Measurements from ENCODE around the gene CFAP221.

CFAP221 gene

DNA sequence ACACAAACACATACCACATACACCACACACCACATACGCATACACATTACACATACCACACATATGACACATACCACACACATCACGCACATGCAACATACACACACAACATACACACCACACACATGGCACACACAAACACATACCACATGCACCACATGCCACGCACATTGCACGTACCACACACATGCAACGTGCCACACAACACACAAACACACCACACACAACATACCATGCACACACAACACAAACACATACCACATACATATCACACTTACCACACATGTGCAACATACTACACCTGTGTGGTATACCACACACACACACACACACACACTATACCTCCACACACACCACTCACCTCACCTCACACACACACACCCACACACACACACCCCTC is 149.7 kb downstream of the CFAP221 start:
- no peak overlapping the region for H3K4me3 ChIP-seq (ENCODE audit: low read length)
- TF ChIP-seq ZNF274 (IDR thresholded peaks at IDR 0.05; ENCODE audit: low read depth, low read length): no peak

DNA sequence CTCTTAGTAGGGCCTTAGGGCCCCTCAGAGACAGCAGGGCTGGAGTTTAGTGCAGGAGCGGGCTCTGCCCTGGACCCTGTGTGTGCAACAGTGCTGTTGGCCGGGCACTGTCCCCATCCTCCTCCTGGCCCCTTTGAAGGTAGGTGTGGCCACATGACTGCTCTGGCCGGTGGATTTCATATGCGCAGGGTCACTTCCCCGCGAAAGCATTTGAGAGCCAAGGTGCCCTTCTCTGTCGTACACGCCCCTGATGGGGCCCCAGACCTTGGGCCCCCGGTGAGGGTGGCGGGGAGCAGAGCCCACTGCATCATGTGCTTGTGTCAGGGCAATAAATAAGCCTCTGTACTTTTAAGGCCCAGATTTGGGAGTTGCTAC is 150.2 kb downstream of the CFAP221 start:
- no peak for TF ChIP-seq ZNF274 (IDR thresholded peaks at IDR 0.05; ENCODE audit: low read depth, low read length)

DNA sequence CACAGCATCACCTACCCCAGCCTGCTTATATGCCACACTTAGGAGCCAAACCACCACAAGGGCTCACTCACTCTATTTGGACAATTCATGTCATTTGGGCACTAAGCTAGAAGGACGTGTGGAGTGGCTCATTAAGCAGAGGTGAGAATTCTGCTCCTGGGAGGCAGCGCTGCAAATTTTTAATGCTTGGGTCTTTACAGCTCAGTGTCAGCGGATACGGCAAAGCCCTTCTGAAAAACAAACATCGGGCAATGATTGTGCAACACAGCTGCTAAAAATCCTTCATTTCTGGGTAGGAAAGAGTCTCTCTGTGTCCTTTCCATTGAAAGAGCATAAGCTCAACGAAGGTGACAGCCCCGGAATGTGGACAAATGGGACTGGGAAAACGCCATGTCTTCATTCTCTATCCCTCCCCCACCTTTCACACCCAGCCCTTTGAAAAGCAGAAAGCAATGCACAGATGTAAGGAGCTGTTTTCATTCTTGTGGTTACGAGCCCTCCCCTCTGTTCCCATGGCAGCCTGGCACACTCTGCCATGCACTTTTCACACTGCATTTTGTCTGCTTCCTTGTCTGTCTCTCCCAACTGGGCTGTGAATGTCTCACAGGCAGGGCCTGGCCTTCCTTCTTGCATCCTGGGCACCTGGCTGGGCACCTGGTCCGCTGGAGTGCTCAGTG is 150.7 kb downstream of the CFAP221 start:
- TF ChIP-seq ZNF274 (IDR thresholded peaks at IDR 0.05; ENCODE audit: low read depth, low read length): no peak
- H3K4me3 ChIP-seq (ENCODE audit: low read length): no peak overlapping the region

More for the DNA sequence above, 150.2 kb downstream of the CFAP221 start:
- no peak overlapping the region for H3K4me3 ChIP-seq (ENCODE audit: low read length)

GRCh38 chr2:119696005-119696404 is 151.8 kb downstream of the CFAP221 start:
- no peak for TF ChIP-seq ZNF274 (IDR thresholded peaks at IDR 0.05; ENCODE audit: low read depth, low read length)
- no peak overlapping the region for H3K4me3 ChIP-seq (ENCODE audit: low read length)

- TF ChIP-seq ZNF274 (IDR thresholded peaks at IDR 0.05; ENCODE audit: low read depth, low read length): no peak
- H3K4me3 ChIP-seq (ENCODE audit: low read length): no peak overlapping the region
Measured at GRCh38 chr2:119696494-119697030, 152.3 kb downstream of the CFAP221 start.

- no peak overlapping the region for H3K4me3 ChIP-seq (ENCODE audit: low read length)
- TF ChIP-seq ZNF274 (IDR thresholded peaks at IDR 0.05; ENCODE audit: low read depth, low read length): no peak
Measured at GRCh38 chr2:119697290-119698020, 153.2 kb downstream of the CFAP221 start.

GRCh38 chr2:119698246-119698645 is 154.0 kb downstream of the CFAP221 start:
- H3K4me3 ChIP-seq (ENCODE audit: low read length): no peak overlapping the region
- no peak for TF ChIP-seq ZNF274 (IDR thresholded peaks at IDR 0.05; ENCODE audit: low read depth, low read length)

DNA sequence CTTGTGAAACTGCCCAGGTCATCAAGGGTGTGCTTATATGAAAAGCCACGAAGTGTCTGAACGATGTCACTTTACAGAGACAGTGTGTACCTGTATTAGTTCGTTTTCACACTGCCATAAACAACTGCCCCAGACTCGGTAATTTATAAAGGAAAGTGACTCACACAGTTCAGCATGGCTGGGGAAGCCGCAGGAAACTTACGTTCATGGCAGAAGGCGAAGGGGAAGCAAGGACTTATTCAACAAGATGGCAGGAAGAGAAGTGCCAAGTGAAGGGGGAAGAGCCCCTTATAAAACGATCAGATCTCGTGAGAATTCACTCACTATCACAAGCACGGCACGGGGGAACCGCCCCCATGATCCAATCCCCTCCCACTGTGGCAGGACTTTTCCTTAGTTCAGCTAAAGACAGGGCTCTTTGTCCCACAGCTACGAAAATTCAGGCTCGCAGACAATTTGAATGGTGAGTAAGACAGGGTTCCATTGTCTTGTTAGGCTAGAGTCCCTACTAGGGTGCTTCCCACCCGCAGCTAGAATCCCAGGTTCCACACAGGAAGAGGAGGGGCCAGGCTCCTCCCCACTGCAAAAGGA is 154.9 kb downstream of the CFAP221 start:
- TF ChIP-seq ZNF274 (IDR thresholded peaks at IDR 0.05; ENCODE audit: low read depth, low read length): no peak
- no peak overlapping the region for H3K4me3 ChIP-seq (ENCODE audit: low read length)

GRCh38 chr2:119700866-119701265 is 156.6 kb downstream of the CFAP221 start:
- H3K4me3 ChIP-seq (ENCODE audit: low read length): no peak overlapping the region
- no peak for TF ChIP-seq ZNF274 (IDR thresholded peaks at IDR 0.05; ENCODE audit: low read depth, low read length)

DNA sequence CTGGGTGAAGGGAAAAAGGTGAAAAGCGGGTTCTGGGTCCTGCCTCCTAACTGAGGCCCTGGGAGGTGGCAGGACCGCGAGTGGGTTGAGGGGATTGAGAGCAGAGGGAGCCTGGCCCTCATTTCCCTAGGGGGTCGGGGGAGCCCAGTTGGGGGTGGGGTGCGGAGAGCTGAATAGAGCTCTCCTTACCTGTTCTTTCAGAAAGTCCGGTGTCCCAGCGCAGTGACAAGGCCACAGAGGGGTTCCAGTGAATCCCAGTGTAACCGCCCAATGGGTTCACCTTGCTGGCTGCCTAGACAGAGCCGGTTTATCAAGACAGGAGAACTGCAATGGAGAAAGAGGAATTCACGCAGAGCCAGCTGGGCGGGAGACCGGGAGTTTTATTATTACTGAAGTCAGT is 157.1 kb downstream of the CFAP221 start:
- no peak overlapping the region for H3K4me3 ChIP-seq (ENCODE audit: low read length)
- no peak for TF ChIP-seq ZNF274 (IDR thresholded peaks at IDR 0.05; ENCODE audit: low read depth, low read length)

DNA sequence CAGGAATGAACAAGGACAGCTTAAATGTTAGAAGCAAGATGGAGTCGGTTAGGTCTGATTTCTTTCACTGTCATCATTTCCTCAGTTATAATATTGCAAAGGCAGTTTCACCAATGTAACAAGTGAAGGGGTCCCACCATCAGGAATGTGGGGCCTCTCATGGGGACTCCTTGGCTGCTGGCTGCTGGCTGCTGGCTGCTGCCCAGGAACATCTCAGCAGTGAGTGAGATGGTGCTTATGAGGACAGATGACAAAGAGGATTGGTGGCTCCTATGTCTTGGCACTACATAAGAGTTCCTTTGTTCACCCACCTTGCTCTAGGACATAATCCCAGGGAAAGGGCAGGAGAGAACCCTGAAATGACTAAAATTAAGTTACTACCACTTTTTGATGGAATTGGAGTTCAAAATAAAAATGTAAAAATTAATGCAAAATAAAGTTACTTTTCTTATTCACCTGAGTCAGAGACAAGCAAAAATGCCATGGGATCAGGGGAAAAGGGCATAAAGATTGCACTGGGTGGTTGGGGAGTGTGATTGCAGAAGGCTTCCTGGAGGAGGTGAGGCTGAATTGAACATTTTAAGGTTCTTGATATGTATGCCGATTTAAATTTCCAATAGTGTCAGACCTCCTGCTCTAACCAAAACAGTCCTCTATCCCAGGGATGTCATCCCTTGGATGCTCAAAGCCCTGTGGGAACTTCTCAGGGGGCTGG is 158.1 kb downstream of the CFAP221 start:
- no peak for TF ChIP-seq ZNF274 (IDR thresholded peaks at IDR 0.05; ENCODE audit: low read depth, low read length)
- no peak overlapping the region for H3K4me3 ChIP-seq (ENCODE audit: low read length)

- TF ChIP-seq ZNF274 (IDR thresholded peaks at IDR 0.05; ENCODE audit: low read depth, low read length): no peak
- H3K4me3 ChIP-seq (ENCODE audit: low read length): no peak overlapping the region
Measured at GRCh38 chr2:119702918-119703401, 158.7 kb downstream of the CFAP221 start.

DNA sequence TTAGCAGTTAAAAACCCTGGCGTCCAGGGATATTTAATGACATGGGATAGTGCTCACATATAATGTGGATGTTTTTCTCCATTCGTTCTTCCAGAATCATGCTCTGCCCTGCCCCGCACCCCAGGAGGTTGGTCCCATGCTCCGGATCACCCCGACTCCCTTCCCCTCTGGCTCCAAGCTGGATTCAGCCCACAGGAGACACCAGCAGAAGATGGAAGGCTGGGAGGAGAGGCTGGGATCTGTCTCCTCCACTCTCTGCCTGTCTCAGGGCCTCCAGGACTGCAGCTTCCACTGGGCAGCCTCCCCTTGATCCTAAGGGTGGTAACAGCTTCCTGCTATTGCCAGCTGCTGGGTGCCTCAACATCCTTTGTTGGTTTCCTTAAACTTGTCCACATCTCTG is 159.3 kb downstream of the CFAP221 start:
- TF ChIP-seq ZNF274 (IDR thresholded peaks at IDR 0.05; ENCODE audit: low read depth, low read length): no peak
- H3K4me3 ChIP-seq (ENCODE audit: low read length): no peak overlapping the region

DNA sequence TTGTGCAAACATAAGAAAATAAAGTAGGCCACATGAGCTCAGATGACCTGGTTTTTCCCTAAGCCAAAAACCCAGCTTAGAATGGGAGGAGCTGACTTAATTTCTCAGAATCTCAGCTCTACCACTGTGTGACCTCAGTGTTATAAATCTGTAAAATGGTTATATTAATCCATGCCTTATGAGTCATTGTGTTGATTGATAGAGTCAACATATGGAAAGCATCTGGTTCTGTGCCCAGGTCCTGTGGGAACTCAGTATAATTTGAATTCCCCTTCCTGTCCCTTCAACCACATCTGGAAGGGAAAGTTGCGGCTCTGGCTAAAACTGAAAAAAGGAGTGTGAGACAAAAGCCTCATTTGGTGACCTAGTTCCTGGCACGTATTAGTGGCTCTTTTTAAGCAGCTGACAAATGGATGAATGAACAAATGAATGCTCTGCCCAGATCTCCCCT is 160.4 kb downstream of the CFAP221 start:
- TF ChIP-seq ZNF274 (IDR thresholded peaks at IDR 0.05; ENCODE audit: low read depth, low read length): no peak
- no peak overlapping the region for H3K4me3 ChIP-seq (ENCODE audit: low read length)
